ENCODE data around the gene MLH1. TPM values are rescaled to one million over a fixed set of nuclear protein-coding genes. Genes with fewer than 3 reads are reported as not detected.

Gene MLH1
- total RNA-seq, 1 donor from 2014 or later, result 43.8 TPM

DNA sequence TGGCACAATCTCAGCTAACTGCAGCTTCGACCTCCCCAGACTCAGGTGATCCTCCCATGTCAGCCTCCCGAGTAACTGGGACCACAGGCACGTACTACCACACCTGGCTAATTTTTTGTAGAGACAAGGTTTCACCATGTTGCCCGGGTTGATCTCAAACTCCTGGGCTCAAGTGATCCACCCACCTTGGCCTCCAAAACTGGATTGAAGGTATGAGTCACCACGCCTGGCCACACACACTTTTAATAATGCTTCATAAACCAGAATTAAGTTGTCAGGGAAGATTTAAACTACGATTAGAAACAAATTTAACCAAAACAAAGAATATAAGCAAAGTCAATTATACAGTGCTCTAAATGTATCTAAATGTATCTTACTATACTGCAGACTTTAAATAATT, 93.6 kb downstream of the MLH1 start:
- Mint-ChIP-seq H3K4me3 (ENCODE audit: low read depth) (no peak overlapping the region), H3K9me3 (ENCODE audit: low read depth) (no peaks in the 10 kb centered on the region), H3K36me3 (ENCODE audit: insufficient read depth) (peaks cover 20% of the 10 kb centered on the region), H3K27me3 (no peaks in the 10 kb centered on the region), H3K4me1 (ENCODE audit: low read depth) (peaks cover 3% of the 10 kb centered on the region), H3K27ac (peak overlapping the region; percentile 50)
- DNase-seq (ENCODE audit: low spot score, unreplicated experiment), result no peak
- TF ChIP-seq, protein P1, sequence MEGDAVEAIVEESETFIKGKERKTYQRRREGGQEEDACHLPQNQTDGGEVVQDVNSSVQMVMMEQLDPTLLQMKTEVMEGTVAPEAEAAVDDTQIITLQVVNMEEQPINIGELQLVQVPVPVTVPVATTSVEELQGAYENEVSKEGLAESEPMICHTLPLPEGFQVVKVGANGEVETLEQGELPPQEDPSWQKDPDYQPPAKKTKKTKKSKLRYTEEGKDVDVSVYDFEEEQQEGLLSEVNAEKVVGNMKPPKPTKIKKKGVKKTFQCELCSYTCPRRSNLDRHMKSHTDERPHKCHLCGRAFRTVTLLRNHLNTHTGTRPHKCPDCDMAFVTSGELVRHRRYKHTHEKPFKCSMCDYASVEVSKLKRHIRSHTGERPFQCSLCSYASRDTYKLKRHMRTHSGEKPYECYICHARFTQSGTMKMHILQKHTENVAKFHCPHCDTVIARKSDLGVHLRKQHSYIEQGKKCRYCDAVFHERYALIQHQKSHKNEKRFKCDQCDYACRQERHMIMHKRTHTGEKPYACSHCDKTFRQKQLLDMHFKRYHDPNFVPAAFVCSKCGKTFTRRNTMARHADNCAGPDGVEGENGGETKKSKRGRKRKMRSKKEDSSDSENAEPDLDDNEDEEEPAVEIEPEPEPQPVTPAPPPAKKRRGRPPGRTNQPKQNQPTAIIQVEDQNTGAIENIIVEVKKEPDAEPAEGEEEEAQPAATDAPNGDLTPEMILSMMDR (IDR thresholded peaks at IDR 0.05; ENCODE audit: unreplicated experiment), result no peak

DNA sequence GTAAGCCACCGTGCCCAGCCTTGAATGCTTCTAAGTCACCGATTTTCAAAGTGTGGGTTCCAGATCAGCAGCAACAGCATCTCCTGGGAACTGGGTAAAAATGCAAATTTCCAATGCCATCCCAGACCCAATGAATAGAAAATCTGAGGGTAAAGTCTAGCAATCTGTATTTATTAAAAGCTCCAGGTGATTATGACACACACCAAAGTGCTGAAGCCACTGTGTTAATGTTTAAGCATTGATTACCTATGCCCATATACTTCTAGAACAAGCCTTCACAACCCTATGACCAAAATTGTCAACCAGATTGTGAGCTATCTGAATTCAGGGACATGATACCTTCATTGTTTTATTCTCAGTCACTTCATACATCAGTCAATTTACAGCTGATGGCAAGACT, 94.6 kb downstream of the MLH1 start:
- H3K9me3 Mint-ChIP-seq (ENCODE audit: low read depth), result no peaks in the 10 kb centered on the region
- DNase-seq (ENCODE audit: low spot score, unreplicated experiment), result no peak
- H3K4me3 Mint-ChIP-seq (ENCODE audit: low read depth), result no peak overlapping the region
- H3K4me1 Mint-ChIP-seq (ENCODE audit: low read depth), result no peaks in the 10 kb centered on the region
- H3K27ac Mint-ChIP-seq, result no peak overlapping the region
- TF ChIP-seq, protein P1 (IDR thresholded peaks at IDR 0.05; ENCODE audit: unreplicated experiment), result no peak
- H3K27me3 Mint-ChIP-seq, result no peaks in the 10 kb centered on the region
- peaks cover 18% of the 10 kb centered on the region for H3K36me3 Mint-ChIP-seq (ENCODE audit: insufficient read depth)

DNA sequence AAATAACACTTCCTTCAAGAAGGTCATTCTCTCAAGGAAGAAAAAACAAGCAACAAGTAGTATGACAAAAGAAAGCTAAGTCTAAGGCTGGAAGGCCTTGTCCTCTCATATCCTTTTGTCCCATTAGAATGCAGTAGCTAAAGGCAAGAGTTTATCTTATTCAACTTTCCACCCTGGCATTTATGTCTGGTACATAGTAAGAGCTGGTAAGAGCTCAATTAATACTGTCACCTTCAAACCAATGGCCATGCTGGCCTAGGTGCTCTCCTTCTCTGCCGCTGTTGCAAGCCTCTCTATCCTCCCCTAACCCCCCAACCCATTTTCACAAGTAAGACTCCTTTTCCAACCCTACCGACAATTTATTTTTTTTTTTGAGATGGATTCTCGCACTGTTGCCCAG, 99.2 kb downstream of the MLH1 start:
- no peaks in the 10 kb centered on the region for H3K9me3 Mint-ChIP-seq (ENCODE audit: low read depth)
- H3K27ac Mint-ChIP-seq, result peak overlapping the region; percentile 45
- TF ChIP-seq, protein P1 (IDR thresholded peaks at IDR 0.05; ENCODE audit: unreplicated experiment), result no peak
- no peak for DNase-seq (ENCODE audit: low spot score, unreplicated experiment)
- peaks cover 8% of the 10 kb centered on the region for H3K4me1 Mint-ChIP-seq (ENCODE audit: low read depth)
- no peak overlapping the region for H3K4me3 Mint-ChIP-seq (ENCODE audit: low read depth)
- H3K36me3 Mint-ChIP-seq (ENCODE audit: insufficient read depth), result peaks cover 17% of the 10 kb centered on the region
- no peaks in the 10 kb centered on the region for H3K27me3 Mint-ChIP-seq

DNA sequence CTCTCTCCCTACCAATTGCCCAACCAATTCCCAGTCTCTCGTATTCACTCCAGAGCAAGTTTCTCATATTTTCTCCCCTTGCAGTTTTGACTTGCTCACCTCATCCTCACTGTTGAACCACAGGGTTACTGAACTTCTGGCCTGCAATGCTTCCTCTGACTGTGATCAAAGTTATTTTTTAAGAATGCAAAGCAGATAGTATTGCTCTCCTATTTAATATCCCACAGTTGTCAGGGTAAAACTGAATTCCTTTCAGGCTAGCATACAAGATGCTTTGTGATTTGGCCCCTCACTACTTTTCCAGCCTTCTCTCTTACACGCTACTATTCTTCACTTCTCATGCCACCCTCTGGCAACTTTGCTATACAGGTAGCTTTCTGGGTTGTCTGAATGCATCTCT, 100.2 kb downstream of the MLH1 start:
- no peak overlapping the region for H3K4me3 Mint-ChIP-seq (ENCODE audit: low read depth)
- DNase-seq (ENCODE audit: low spot score, unreplicated experiment), result no peak
- peaks cover 17% of the 10 kb centered on the region for H3K36me3 Mint-ChIP-seq (ENCODE audit: insufficient read depth)
- peak overlapping the region; percentile 0 for H3K27ac Mint-ChIP-seq
- no peaks in the 10 kb centered on the region for H3K9me3 Mint-ChIP-seq (ENCODE audit: low read depth)
- TF ChIP-seq, protein P1 (IDR thresholded peaks at IDR 0.05; ENCODE audit: unreplicated experiment), result no peak
- H3K4me1 Mint-ChIP-seq (ENCODE audit: low read depth), result peaks cover 10% of the 10 kb centered on the region
- no peaks in the 10 kb centered on the region for H3K27me3 Mint-ChIP-seq

DNA sequence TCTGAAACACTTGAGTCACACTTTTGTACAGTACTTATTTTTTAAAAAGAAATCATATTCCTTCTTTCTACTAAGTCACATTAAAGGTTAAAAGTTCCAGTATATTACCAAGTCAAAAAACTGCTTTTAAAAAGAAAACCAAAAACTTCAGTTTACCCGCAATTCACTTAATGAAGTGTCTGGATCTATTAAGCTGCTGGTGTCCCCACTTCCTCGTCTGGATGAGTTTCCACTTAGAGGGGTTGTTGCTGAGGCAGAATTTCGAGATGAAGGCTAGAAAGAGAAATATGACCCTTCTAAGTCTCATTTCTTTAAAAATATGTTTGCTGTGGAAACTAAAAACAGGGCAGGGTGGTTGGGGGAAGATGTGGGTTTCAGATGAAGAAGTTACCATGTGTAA, 101.3 kb downstream of the MLH1 start:
- no peak overlapping the region for H3K4me3 Mint-ChIP-seq (ENCODE audit: low read depth)
- H3K27me3 Mint-ChIP-seq, result no peaks in the 10 kb centered on the region
- no peak for DNase-seq (ENCODE audit: low spot score, unreplicated experiment)
- H3K4me1 Mint-ChIP-seq (ENCODE audit: low read depth), result peaks cover 10% of the 10 kb centered on the region
- H3K9me3 Mint-ChIP-seq (ENCODE audit: low read depth), result no peaks in the 10 kb centered on the region
- peaks cover 15% of the 10 kb centered on the region for H3K36me3 Mint-ChIP-seq (ENCODE audit: insufficient read depth)
- TF ChIP-seq, protein P1 (IDR thresholded peaks at IDR 0.05; ENCODE audit: unreplicated experiment), result no peak
- H3K27ac Mint-ChIP-seq, result no peak overlapping the region

All from progenitor cell of endocrine pancreas (in vitro differentiated cells).